Measurements from ENCODE around the gene THPO.

DNA sequence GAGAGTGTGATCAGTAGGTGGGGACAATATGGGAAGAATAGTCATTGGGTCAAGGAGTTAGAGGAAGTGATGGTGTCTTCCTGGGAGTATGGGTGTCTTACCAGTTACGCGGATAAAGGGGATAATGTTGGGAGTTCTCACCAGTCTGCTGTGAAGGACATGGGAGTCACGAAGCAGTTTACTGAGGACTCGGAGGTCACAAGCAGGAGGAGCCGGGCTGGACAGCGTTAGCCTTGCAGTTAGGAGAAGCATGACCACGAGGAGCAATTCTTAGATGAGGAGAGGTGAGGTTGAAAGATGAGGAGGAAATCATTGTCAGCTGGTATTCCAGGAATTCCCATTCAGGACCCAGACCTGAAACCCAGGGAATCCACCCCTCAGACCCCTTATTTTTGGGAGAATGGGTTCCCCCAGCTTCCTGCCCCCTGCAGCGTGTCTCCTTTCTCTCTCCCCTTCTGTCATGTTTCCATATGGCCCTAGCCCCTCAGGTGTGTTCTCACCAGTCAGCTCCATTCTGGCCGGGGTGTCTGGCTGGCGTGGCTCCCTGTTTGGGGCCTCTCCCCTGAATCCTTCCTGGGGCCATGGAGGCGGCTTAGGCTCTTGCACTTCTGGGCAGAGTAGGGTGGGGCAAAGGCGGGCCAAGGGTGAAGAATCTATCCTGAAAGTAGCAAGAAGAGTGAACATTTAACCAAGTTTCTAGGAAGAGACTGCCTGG, 2.1 kb downstream of the THPO start:
- TF ChIP-seq GATA2 (IDR thresholded peaks at IDR 0.05; ENCODE audit: low read depth, low read length) (no peak), GATA3 (IDR thresholded peaks at IDR 0.05; ENCODE audit: low read depth, low read length) (no peak)

All from SH-SY5Y (cell line).